ENCODE results near the gene PRDM11. TPM values are rescaled to one million over a fixed set of nuclear protein-coding genes. Genes with fewer than 3 reads are reported as not detected.

The PRDM11 gene
- 5.9 to 8.2 TPM (median 7.2 TPM) in 5 replicates for total RNA-seq (2022; extraction: Qiagen RNA extraction)

DNA sequence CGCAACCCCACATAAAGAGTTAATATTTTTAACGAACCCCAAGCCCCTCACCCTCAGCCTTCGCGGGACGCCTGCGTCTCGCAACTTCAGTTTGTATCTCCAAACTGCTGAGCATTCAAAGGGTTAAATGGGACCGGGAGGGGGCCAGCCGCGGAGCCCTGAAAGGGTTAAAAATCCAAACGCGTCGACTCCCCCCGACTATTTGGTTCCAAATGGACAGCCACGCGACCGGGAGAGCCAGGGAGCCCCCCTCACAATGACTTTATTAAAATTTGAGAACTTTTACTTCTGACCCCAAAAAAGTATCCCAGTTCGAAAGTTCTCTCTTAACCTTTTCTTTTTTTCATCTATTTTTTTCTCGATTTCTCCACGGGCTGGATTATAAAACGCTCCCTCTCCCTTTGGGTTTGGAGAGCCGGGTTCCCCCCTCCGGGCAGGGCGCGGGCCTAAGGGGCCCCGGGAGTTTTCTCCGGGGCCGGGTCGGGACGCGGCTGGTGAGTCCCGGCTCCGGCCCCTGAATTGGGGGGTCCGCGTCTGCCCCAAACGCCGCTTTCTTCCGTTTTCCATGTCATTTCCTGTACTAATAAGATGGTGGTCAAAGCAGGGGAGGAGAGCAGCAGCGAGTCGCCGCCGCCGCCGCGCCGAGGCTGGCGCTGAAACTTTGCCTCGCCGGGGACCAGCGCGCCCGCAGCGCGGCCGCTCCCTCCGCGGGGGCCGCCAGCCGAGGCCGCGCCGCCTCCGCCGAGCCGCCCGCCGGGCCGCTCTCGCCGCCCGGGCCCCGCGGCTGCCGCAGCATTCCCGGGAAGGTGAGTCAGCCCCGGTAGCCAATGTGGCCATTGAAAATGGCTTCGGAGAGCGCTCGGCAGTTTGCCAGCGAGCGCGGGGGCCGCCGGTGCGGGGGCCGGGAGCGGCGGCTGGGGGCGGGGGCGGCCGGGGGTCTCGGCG is at the start of gene PRDM11:
TSS of gene PRDM11 (plus strand) at position 568 of the 945 bp plus-strand sequence. CDS start 35,128 bp downstream, outside the sequence.

Other genes with a start within 250 kb of the PRDM11 start
- gene TP53I11, start 195.8 kb upstream of the PRDM11 start, total RNA-seq (2022; extraction: Qiagen RNA extraction), result 36.6 to 48.4 TPM (median 40.8 TPM) in 5 replicates
- gene SYT13, start 139.7 kb downstream of the PRDM11 start, total RNA-seq (2022; extraction: Qiagen RNA extraction), result 5.5 to 7.7 TPM (median 6.5 TPM) in 5 replicates